GM15510 (cell line): ENCODE measurements around the gene CA7.

Experiments used
- POLR2A ChIP-seq: IDR thresholded peaks from 3 replicates; pipeline ENCODE4 v1.6.1; 2011; ENCODE audit warnings: borderline replicate concordance; ENCODE audit not compliant: insufficient read length; ENCODE audit errors: extremely low read depth

The CA7 gene

DNA sequence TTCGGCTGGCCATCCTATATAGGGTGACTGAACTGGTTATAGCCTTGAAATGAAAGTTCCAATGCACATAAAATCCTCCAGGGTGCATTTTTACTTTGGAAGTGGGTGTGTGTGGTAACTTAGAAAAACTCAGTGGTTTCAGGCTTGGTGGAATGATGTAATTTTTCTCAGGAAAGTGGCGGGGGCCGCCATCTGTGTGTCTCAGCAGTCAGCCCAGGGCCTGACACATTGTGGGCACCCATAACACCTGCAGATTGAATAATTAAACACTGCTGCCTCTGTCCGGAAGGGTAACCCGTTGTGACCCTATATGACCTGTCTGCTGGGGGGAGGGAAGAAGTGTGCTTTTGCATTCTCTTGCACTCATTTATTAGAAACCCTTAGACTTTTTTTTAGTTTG is 33.9 kb downstream of the CA7 start:
- TF ChIP-seq POLR2A: no peak

DNA sequence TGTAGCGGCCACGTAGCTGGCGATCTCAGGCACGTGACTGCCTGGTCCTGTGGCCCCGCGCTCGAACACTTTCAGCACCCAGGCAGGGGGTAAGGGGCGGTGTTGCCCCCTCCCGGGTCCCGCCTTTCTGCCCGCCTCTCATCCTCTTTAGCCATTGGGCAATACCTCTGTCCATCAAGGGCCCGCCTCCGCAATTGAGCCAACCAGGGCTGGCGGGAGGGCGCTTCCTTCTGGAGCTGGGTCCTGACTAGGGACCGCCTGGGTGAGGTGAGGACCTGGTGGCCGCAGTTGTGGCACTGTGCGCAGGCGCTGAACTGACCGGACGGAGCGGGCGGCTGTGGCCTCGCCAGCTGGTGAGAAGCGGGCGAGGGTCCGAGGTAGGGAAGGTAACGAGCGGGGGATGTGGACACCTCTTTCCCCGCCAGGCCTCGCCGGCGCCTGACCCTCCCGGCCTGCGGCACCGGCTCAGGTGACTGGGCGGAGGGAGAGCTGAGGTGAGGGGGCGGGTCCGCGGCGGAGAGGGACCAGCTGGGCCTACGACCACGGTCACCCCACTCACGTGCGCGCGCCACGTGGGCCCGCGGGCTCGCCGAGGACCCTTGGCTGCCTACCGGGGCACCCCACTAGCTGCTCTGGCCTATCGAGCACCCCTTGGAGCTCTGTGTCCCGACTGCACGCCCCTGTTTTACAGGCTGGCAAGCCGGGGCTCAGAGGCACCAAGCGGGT is 36.2 kb downstream of the CA7 start, which contains the start of gene PDP2:
TSS of gene PDP2 (plus strand) at position 228 of the 726 bp plus-strand sequence. CDS start 3,770 bp downstream, outside the sequence.
- TF ChIP-seq POLR2A: peak; percentile 67

DNA sequence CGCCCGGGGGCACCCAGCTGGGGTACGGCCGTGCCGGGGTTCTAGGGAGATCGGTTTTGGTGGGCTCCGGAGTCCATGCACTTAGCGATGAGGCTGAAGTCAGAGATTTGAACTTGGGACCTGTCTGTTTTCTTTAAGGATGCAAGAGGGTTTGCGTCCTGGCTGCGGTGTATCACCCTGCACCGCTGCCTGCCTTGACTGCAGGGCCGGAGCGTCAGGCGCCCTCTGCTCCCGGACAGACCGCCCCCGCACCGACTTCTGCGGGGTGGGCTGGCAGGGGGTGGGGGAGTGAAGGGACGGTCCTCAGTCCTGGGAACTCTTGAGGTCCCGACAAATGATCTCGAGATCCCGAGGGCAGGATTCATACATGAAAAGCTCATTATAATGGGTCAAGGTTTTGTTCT is 36.8 kb downstream of the CA7 start:
- TF ChIP-seq POLR2A: no peak

DNA sequence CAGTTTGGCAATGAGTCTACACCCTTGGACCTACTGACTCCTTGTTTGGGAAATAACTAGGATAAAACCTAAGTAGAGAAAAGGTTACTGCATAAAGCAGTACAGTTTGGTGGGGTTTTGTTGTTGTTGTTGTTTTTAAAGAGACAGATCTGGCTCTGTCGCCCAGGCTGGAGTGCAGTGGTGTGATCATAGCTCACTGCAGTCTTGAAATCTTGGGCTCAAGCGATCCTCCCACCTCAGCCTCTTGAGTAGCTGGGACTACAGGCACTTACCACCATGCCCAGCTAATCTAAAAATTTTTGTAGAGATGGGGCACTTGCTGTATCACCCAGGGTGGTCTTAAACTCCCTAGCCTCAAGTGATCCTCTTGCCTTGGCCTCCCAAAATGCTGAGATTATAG is 37.3 kb downstream of the CA7 start:
- TF ChIP-seq POLR2A: no peak

DNA sequence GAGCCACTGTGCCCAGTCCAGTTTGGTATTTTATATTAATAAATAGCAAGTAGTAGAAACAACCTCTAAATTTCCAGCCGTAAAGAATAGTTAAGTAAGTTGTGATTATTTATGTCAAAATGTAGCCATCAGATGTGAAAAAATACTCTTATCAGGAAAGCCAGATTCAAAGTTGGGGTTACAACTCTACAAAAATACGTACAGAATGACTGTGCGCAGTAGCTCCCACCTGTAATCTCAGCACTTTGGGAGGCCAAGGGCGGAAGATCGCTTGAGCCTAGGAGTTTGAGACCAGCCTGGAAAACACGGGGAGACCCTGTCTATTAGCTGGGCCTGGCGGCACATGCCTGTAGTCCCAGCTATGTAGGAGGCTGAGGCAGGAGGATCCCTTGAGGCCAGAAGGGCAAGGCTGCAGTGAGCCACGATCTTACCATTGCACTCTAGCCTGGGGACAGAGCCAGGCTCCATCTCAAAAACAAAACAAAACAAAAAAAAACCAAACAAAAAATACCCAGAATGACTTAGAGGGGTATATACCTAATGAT is 37.8 kb downstream of the CA7 start:
- TF ChIP-seq POLR2A: no peak

DNA sequence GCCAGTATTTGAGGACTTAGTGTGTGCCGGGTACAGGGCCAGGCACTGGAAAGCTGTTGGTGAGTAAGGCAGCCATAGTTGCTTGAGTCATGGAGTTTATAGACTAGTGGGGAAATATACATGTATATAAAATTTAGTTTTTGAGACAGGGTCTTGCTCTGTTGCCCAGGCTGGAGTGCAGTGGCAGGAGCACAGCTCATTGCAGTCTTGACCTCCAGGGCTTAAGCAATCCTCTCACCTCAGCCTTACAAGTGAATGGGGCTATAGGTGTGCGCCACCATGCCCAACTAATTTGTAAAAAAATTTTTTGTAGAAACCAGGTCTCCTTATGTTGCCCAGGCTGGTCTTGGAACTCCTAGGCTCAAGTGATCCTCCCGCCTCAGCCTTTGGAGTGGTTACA is 38.5 kb downstream of the CA7 start:
- no peak for TF ChIP-seq POLR2A

DNA sequence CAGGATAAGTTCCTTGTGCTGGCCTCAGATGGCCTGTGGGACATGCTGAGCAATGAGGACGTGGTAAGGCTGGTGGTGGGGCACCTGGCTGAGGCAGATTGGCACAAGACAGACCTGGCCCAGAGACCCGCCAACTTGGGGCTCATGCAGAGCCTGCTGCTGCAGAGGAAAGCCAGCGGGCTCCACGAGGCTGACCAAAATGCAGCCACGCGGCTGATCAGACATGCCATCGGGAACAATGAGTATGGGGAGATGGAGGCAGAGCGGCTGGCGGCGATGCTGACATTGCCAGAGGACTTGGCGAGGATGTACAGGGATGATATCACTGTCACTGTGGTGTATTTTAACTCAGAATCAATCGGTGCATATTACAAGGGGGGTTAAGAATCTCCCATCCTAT is 41.3 kb downstream of the CA7 start:
- TF ChIP-seq POLR2A: no peak

DNA sequence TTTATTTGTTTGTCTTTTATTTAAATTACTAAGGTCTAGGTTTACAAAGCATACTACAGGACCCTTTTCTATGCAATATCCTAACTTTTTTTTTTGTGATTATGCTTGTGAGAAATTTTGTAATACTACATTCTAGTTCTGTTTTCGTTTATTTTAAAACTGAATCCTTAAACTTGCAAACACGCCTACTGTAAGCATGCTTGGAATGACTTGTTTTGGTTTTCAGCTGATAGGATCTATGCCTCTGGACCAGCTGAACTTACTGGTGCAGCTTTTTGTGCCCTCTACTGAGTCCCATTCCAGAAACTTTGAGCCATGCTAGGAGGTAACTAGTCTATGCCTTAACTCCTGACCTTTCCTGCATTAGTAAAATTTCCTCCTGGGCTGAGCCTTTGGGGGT is 42.1 kb downstream of the CA7 start:
- no peak for TF ChIP-seq POLR2A

DNA sequence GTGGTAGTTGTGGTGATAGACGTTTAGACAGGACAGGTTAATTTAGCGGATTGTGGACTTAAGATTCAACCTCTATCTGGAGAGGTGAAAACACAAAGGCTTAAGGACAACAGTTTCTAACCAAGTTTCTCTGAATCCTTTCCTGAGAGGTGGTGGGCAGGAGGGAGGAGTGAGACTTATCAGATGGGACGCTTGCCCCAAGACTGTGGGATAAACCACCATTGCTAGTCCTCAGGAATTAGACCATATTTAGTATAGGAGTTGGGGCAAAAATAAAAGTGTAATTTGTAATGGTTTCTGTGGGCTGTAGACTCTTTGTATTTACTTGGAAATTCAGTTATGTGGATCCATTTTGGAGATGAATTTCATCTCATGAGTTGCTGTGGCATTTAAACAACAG is 42.7 kb downstream of the CA7 start:
- TF ChIP-seq POLR2A: no peak

DNA sequence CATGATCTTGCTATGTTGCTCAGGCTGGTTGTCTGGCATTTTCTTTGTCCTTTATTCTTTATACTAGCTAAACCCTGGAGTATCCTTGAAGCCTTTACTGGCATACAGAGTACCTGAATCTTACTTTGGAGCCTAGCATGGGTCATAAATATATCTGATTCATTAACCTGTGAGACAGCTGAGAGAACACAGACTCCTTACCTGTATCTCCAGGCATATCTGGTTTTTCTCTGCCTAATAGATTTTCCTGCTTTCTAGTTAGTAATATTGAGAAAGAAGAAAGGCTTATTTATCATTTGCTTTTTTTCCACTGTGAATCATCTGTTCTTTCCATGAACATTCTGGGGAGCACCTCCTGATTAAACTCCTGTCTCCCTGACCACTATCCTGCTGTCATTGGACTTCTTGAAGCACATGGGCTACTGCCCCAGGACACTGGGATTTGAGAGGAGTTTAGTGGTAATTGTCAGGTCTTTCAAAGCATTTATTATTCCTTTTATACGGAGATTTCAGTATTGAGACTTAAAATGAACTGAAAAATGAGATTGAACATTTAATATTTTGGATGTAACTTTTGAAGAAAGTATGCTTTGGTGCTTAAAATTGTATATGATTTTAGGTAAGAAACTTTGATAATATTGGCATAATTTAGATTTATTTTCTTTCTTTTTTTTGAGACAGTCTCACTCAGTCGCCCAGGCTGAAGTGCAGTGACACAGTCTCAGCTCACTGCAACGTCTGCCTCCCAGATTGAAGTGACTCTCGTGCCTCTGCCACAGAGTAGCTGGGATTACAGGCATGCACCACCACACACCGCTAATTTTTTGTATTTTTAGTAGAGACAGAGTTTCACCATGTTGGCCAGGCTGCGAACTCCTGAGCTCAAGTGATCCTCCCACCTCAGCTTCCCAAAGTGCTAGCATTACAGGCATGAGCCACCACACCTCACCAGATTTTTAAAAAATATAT is 44.7 kb downstream of the CA7 start:
- TF ChIP-seq POLR2A: no peak

DNA sequence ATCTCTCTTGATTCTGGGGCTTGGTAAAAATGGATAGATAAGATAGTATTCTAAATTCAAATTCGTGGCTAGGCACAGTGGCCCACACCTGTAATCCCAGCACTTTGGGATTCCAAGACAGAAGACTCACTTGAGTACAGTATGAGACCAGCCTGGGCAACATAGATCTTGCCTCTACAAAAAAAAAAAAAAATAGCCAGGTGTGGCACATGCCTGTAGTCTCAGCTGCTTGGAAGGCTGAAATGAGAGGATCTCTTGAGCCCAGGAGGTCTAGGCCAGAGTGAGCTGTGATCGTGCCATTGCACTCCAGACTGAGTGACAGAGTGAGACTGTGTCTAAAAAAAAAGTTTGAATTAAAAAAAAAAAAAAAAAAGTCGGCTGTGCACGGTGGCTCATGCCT is 45.4 kb downstream of the CA7 start:
- no peak for TF ChIP-seq POLR2A

DNA sequence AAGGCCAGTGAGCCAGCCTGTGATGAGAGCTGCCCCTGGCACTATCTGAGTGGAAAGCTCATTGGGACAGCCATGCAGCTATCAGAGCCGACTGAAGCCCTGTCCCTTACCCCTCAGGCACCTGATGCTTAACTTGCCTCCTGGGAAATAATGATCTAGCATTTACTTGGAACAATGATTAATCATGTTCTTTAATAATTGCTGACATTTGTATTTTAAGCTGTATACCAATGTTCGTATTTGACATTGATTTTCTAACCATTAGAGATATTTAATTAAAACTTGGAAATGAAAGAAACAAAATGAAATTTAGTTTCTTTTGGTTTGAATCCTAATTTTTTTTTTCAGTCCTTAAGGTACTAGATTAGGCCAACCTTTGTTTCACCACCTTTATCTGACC is 46.6 kb downstream of the CA7 start:
- no peak for TF ChIP-seq POLR2A

DNA sequence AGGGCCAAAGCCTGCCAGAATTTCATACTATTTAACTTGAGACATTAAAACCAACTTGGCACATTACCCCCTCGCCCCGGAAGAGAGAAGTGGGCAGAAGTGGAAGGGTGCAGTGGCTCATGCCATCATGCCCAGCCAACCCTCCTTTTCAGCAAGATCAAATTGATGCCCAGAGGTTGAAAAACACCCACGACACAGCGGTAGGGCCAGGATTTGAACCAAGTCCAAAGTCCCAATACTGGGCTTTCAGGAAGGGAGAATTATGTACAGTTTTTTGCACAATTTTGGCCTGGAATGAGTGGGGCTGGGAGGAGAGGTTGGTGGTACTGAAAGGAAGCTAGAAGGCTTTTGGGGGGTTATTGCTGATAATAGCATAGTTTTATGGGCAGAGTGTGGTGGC is 47.1 kb downstream of the CA7 start:
- no peak for TF ChIP-seq POLR2A

DNA sequence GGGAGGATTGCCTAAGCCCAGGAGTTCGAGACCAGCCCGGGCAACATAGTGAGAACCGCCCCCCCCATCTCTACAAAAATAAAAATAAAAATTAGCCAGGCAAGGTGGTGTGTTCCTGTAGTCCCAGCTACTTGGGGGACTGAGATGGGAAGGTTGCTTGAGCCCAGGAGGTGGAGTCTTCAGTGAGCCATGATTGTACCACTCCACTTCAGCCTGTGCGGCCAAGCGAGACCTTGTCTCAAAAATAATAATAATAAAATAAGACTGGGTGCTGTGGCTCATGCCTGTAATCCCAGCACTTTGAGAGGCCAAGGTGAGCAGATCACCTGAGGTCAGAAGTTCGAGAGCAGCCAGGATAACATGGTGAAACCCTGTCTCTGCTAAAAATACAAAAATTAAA is 47.6 kb downstream of the CA7 start:
- no peak for TF ChIP-seq POLR2A

DNA sequence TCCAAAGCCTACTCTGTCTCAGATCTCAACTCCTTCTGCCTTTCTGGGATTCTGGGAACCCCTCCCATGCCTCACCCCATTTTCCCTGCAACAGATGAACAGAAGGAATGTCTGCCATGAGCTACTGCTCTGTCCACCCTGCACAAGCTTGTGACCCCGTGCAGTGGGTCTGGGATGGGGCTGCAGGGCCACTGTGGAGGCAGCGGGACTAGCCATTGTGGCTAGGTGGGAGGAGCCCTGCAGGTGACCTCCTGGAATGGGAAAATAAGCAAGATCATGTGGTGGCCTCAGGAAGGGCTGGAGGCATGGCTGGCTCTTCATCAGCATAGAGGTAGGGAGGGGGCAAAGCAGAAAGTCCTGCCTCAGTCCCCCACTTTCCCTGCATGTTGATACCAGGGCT is 49.8 kb downstream of the CA7 start:
- TF ChIP-seq POLR2A: no peak

DNA sequence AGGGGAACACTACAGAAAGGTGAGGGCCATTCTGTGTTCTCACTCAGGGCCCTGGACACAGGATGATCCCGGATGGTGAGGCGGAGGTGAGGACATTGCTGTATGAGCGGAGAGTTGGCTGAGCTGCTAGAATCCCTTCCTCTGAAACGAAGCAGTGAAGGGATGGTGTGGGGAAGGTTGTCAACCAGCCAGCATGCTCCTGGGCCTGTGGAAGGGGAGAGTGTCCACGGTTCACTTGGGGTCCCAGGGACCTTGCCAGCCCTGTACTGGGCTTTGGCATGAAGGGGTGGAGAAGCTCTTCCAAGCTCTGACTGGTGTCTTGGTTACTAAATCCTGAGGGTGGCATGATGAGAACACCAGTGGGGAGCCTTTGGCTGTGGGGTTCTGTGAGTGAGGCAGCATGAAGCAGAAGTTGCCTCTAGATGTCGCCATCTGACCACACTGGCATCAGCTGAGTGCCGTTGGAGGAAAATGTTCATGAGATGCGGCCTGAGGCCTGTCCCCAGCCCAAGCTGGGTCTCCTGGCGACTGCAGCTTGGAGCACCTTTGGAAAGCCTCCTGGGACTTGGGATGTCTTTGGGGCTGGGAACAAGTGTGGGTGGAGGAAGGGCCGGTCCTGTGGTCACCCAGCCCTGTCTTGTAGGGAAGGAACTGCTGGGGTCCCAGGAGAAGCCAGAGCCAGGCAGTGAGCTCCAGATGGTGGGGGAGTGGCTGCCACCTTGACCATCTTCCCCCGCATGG is 50.9 kb downstream of the CA7 start:
- no peak for TF ChIP-seq POLR2A

DNA sequence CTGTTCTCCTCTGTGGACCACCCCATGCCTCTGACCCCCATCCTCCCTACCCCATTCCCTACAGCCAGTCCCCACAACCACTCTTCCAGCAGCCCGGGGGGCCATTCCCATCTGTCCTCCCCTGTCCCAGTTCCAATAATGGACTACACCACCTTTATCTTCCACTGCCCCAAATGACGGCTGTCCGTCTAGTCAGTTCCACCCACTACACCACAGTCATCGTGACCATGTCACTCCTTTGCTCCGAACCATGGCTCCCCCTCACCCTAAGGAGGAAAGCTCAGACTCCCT is 51.4 kb downstream of the CA7 start:
- no peak for TF ChIP-seq POLR2A
